Liver (tissue), 3 donors: Measurements from ENCODE around the gene APOF.
"Not testable (repeated sequence)": the region's sequence is repeated elsewhere in the genome, so short reads cannot be mapped to it uniquely, and the experiment has no call there.

ENCODE experiments used
- CTCF ChIP-seq: fragments of 150-350 bp; IDR thresholded peaks from 2 replicates; pipeline ENCODE4 v1.5.1; 2017; ENCODE audit warnings: improper control_type of control experiment, low read depth, low read length; ENCODE audit not compliant: missing input control
- RAD21 ChIP-seq, 2 donors: IDR thresholded peaks; 2 replicates each; pipeline ENCODE4 v1.6.1; 2016; ENCODE audit warnings: antibody characterized with exemption in 2 of 2, mild to moderate bottlenecking in 2 of 2
- REST ChIP-seq: IDR thresholded peaks from 2 replicates; pipeline ENCODE4 v1.6.1; 2016; ENCODE audit warnings: antibody characterized with exemption, mild to moderate bottlenecking
- SP1 ChIP-seq: IDR thresholded peaks from 2 replicates; pipeline ENCODE4 v1.6.1; 2018; ENCODE audit warnings: antibody characterized with exemption, mild to moderate bottlenecking
- TAF1 ChIP-seq: conservative IDR thresholded peaks from 2 replicates; pipeline ENCODE4 v1.6.1; 2016; ENCODE audit warnings: antibody characterized with exemption, mild to moderate bottlenecking
- YY1 ChIP-seq: IDR thresholded peaks from 2 replicates; pipeline ENCODE4 v1.6.1; 2016; ENCODE audit warnings: antibody characterized with exemption, mild to moderate bottlenecking
- TF ChIP-seq, protein P1 (sequence below): IDR thresholded peaks from 2 replicates; pipeline ENCODE4 v1.6.1; 2016; ENCODE audit warnings: antibody characterized with exemption
- donor health status: healthy.
- donor health status: healthy.

- TF ChIP-seq CTCF; RAD21 (IDR thresholded peaks at IDR 0.05); REST; SP1; TAF1; YY1: not testable (repeated sequence)
- TF ChIP-seq, protein P1, sequence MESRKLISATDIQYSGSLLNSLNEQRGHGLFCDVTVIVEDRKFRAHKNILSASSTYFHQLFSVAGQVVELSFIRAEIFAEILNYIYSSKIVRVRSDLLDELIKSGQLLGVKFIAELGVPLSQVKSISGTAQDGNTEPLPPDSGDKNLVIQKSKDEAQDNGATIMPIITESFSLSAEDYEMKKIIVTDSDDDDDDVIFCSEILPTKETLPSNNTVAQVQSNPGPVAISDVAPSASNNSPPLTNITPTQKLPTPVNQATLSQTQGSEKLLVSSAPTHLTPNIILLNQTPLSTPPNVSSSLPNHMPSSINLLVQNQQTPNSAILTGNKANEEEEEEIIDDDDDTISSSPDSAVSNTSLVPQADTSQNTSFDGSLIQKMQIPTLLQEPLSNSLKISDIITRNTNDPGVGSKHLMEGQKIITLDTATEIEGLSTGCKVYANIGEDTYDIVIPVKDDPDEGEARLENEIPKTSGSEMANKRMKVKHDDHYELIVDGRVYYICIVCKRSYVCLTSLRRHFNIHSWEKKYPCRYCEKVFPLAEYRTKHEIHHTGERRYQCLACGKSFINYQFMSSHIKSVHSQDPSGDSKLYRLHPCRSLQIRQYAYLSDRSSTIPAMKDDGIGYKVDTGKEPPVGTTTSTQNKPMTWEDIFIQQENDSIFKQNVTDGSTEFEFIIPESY = not testable (repeated sequence)
Measured at GRCh38 chr12:56404227-56404626, 41.6 kb upstream of the APOF start.
